Measurements from ENCODE around the gene TGM6.
"Not testable (repeated sequence)": the region's sequence is repeated elsewhere in the genome, so short reads cannot be mapped to it uniquely, and the experiment has no call there.

The TGM6 gene

DNA sequence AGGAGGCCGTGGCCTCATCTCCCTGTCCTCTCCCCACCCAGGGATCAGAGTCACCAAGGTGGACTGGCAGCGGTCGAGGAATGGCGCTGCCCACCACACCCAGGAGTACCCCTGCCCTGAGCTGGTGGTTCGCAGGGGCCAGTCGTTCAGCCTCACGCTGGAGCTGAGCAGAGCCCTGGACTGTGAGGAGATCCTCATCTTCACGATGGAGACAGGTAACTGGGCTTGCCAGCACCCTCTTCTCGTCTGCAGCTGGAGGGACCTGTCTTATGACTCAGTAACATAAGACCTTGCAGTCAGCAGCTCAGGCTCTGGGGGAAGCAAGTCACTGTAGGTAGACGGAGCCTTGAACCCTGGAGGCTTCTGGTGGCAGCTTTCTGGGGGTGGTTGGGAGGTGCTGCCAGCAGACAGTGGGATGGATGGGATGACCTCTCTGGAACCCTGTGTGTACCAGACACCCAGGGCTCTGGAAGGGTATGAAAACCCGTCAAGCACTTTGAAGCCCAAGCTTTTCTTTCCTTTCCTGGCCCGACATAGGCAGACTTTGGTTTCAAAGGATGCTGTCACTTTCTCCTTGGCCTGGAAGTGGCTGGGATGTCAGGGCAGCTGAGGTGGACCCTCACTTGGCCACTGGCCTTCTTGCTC is 13.8 kb downstream of the TGM6 start:
- H3K4me1 Mint-ChIP-seq (ENCODE audit: low read depth in 2 of 2): no peaks in the 10 kb centered on the region

DNA sequence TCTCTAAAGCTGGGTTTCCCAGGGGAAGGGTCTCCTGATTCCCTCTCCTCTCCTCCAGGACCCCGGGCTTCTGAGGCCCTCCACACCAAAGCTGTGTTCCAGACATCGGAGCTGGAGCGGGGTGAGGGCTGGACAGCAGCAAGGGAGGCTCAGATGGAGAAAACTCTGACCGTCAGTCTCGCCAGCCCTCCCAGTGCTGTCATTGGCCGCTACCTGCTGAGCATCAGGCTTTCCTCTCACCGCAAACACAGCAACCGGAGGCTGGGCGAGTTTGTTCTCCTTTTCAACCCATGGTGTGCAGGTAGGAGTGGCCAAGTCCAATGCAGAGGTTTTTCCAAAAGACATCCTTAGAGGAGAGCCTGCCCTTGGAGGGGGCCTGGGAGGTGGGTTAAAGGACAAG is 14.4 kb downstream of the TGM6 start:
- DNase-seq (no peak), ATAC-seq (replicated peaks) (no peak)
- Mint-ChIP-seq H3K4me1 (ENCODE audit: low read depth in 2 of 2) (no peaks in the 10 kb centered on the region), H3K27ac (no peak overlapping the region), H3K4me3 (no peak overlapping the region), H3K9me3 (no peaks in the 10 kb centered on the region), H3K27me3 (peaks cover 4 to 50% of the 10 kb centered on the region in 2 donors), H3K36me3 (ENCODE audit: insufficient read depth) (no peaks in the 10 kb centered on the region)

More for the DNA sequence above, 13.8 kb downstream of the TGM6 start:
- no peak overlapping the region for H3K4me3 Mint-ChIP-seq
- ATAC-seq (replicated peaks) (no peak), DNase-seq (no peak)
- peaks cover 4 to 44% of the 10 kb centered on the region in 2 donors for H3K27me3 Mint-ChIP-seq
- no peak overlapping the region for H3K27ac Mint-ChIP-seq
- no peaks in the 10 kb centered on the region for H3K36me3 Mint-ChIP-seq (ENCODE audit: insufficient read depth)
- no peaks in the 10 kb centered on the region for H3K9me3 Mint-ChIP-seq

- H3K27ac Mint-ChIP-seq: no peak overlapping the region
- no peaks in the 10 kb centered on the region for H3K4me1 Mint-ChIP-seq (ENCODE audit: low read depth in 2 of 2)
- H3K4me3 Mint-ChIP-seq: no peak overlapping the region
- no peak for DNase-seq
- peaks cover 4 to 51% of the 10 kb centered on the region in 2 donors for H3K27me3 Mint-ChIP-seq
- H3K36me3 Mint-ChIP-seq (ENCODE audit: insufficient read depth): no peaks in the 10 kb centered on the region
- ATAC-seq (replicated peaks): no peak
- no peaks in the 10 kb centered on the region for H3K9me3 Mint-ChIP-seq
Measured at GRCh38 chr20:2396241-2396814, 15.6 kb downstream of the TGM6 start.

GRCh38 chr20:2397091-2397490 is 16.4 kb downstream of the TGM6 start:
- Mint-ChIP-seq H3K4me3 (no peak overlapping the region), H3K27me3 (peaks cover 4 to 51% of the 10 kb centered on the region in 2 donors), H3K36me3 (ENCODE audit: insufficient read depth) (no peaks in the 10 kb centered on the region), H3K9me3 (no peaks in the 10 kb centered on the region), H3K4me1 (ENCODE audit: low read depth in 2 of 2) (no peaks in the 10 kb centered on the region), H3K27ac (no peak overlapping the region)
- ATAC-seq (replicated peaks) (no peak), DNase-seq (no peak)

DNA sequence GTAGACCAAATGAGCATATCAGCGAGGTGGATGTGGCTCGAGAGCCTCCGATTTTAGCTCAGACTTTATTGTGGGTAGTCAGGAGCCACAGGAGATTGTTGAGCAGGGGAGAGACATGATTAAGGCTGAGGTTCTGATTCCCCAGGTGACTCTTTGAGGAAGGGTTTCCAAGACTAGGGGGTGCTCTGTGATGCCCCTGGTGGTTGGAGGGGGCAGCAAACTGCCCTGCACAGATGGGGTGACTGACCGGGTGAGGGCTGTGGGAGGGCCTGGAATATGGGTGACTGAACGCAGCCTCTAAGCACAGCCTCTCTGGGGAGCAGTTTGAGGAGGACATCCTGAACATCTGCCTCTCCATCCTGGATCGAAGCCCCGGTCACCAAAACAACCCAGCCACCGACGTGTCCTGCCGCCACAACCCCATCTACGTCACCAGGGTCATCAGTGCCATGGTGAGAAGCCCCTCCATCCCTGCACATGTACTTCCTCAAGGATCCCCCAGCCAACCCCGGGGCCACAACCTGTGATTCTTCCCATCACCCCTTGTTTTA is 17.0 kb downstream of the TGM6 start:
- Mint-ChIP-seq H3K36me3 (ENCODE audit: insufficient read depth) (no peaks in the 10 kb centered on the region), H3K4me3 (no peak overlapping the region), H3K27me3 (peaks cover 4 to 51% of the 10 kb centered on the region in 2 donors), H3K27ac (no peak overlapping the region), H3K9me3 (no peaks in the 10 kb centered on the region), H3K4me1 (ENCODE audit: low read depth in 2 of 2) (no peaks in the 10 kb centered on the region)
- DNase-seq (no peak), ATAC-seq (replicated peaks) (no peak)

DNA sequence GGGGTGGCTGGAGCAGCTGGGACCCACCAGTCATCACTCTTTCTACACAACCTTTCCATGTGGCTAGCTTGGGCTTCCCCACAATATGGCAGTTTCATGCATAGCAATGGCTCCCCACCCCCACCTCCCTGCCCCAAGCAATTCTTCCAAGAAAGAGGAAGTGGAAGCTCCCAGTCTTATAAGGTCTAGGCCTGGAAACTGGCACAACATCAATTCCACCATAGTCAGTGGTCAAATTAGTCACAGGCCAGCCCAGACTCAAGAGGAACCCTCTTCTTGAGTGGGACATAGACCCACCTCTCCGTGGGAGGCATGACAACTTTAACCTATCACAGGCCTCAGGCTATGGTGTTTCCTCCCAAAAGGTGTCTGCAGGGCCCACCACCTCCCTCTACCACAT is 17.7 kb downstream of the TGM6 start:
- ATAC-seq (replicated peaks) (no peak), DNase-seq (no peak)
- no peak overlapping the region for H3K4me3 Mint-ChIP-seq
- H3K27me3 Mint-ChIP-seq: peaks cover 4 to 51% of the 10 kb centered on the region in 2 donors
- no peak overlapping the region for H3K27ac Mint-ChIP-seq
- no peaks in the 10 kb centered on the region for H3K36me3 Mint-ChIP-seq (ENCODE audit: insufficient read depth)
- H3K4me1 Mint-ChIP-seq (ENCODE audit: low read depth in 2 of 2): no peaks in the 10 kb centered on the region
- H3K9me3 Mint-ChIP-seq: no peaks in the 10 kb centered on the region

GRCh38 chr20:2399390-2399789 is 18.7 kb downstream of the TGM6 start:
- peaks cover 4 to 46% of the 10 kb centered on the region in 2 donors for H3K27me3 Mint-ChIP-seq
- no peak for ATAC-seq (replicated peaks)
- H3K9me3 Mint-ChIP-seq: no peaks in the 10 kb centered on the region
- H3K36me3 Mint-ChIP-seq (ENCODE audit: insufficient read depth): no peaks in the 10 kb centered on the region
- no peak overlapping the region for H3K4me3 Mint-ChIP-seq
- no peak overlapping the region for H3K27ac Mint-ChIP-seq
- H3K4me1 Mint-ChIP-seq (ENCODE audit: low read depth in 2 of 2): no peaks in the 10 kb centered on the region
- DNase-seq: no peak

- no peaks in the 10 kb centered on the region for H3K9me3 Mint-ChIP-seq
- H3K27ac Mint-ChIP-seq: no peak overlapping the region
- H3K27me3 Mint-ChIP-seq: peaks cover 7 to 42% of the 10 kb centered on the region in 2 donors
- no peaks in the 10 kb centered on the region for H3K36me3 Mint-ChIP-seq (ENCODE audit: insufficient read depth)
- DNase-seq (no peak), ATAC-seq (replicated peaks) (no peak)
- no peaks in the 10 kb centered on the region for H3K4me1 Mint-ChIP-seq (ENCODE audit: low read depth in 2 of 2)
- H3K4me3 Mint-ChIP-seq: no peak overlapping the region
Measured at GRCh38 chr20:2400290-2400689, 19.6 kb downstream of the TGM6 start.

DNA sequence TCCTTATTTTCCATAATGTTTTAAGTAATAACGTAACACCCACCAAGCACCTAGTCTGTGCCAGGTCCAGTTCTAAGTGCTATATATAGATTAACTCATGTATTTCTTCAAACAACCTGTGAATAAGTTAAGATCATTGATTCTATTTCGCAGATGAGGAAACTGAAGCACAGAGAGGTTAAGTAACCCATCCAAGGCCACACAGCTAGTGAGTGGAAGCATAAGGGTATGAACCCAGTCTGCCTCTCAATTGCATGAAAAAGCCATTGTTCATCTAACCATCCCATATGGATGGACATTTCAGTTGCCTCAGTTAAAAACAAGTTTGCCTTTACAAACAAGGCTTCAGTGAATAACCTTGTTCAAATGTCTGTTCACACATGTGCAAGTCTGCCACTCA is 20.8 kb downstream of the TGM6 start:
- H3K27ac Mint-ChIP-seq: no peak overlapping the region
- no peaks in the 10 kb centered on the region for H3K4me1 Mint-ChIP-seq (ENCODE audit: low read depth in 2 of 2)

DNA sequence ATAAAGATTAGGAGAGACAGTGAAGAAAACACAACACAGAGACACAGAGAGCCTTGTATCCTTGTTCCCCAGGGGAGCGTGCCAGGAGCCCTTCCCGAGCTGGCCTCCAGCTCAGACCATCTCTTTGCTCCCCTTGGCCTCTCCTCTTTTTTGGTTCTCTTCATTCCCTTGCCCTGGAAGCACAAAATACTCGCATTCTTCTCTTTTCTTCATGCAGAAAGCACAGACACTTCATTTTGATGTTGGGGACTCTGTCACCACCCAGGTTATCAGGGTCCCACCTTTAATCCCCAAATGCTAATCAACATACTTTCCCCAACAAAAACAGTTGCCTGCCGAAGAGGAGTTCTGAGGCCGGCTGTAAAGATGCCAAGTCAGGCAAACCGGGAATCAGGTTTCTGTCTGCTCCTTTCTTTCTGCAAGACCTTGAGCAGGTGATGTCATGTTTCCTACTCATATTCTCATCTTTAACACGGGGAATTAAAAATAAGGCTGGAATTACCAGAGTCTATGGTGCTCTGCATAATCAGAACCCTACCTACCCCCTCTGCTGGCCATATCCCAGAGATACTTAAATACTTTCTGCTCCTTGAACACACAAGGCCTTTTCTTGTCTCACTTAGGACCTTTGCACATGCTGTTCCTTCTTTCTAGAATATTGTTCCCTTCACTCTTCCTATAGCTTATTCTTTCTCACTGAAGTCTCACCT is 21.7 kb downstream of the TGM6 start:
- H3K27me3 Mint-ChIP-seq: peaks cover 12 to 44% of the 10 kb centered on the region in 2 donors
- H3K4me1 Mint-ChIP-seq (ENCODE audit: low read depth in 2 of 2): no peaks in the 10 kb centered on the region
- no peak overlapping the region for H3K27ac Mint-ChIP-seq
- no peak for DNase-seq
- no peak overlapping the region for H3K4me3 Mint-ChIP-seq
- no peaks in the 10 kb centered on the region for H3K9me3 Mint-ChIP-seq
- no peaks in the 10 kb centered on the region for H3K36me3 Mint-ChIP-seq (ENCODE audit: insufficient read depth)
- no peak for ATAC-seq (replicated peaks)

More for the DNA sequence above, 20.8 kb downstream of the TGM6 start:
- no peaks in the 10 kb centered on the region for H3K36me3 Mint-ChIP-seq (ENCODE audit: insufficient read depth)
- H3K27me3 Mint-ChIP-seq: peaks cover 16 to 48% of the 10 kb centered on the region in 2 donors
- no peaks in the 10 kb centered on the region for H3K9me3 Mint-ChIP-seq
- DNase-seq: no peak
- H3K4me3 Mint-ChIP-seq: no peak overlapping the region
- ATAC-seq (replicated peaks): no peak

DNA sequence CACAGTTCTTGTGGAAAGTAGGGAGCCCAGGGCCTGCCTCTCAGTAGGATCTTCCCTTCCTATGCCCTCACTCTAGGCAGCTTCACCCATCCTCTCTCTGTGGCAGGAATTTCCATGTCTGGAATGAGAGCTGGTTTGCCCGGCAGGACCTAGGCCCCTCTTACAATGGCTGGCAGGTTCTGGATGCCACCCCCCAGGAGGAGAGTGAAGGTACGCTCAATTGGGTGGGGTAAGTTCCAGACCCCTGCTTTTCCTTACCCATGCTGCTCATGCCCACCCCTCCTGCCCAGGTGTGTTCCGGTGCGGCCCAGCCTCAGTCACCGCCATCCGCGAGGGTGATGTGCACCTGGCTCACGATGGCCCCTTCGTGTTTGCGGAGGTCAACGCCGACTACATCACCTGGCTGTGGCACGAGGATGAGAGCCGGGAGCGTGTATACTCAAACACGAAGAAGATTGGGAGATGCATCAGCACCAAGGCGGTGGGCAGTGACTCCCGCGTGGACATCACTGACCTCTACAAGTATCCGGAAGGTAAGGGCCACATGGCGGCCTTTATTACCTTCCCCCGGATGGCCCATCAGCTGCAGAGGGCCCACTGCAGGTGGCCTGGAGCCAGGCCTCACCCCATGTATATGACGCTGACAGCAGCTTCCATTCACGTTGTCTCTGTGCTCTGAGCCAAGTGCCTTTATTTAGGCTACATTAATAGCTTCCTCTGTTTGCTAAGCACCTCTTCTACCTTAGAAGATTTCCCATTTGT is 22.8 kb downstream of the TGM6 start:
- no peak for ATAC-seq (replicated peaks)
- H3K9me3 Mint-ChIP-seq: no peaks in the 10 kb centered on the region
- peaks cover 12 to 46% of the 10 kb centered on the region in 2 donors for H3K27me3 Mint-ChIP-seq
- H3K36me3 Mint-ChIP-seq (ENCODE audit: insufficient read depth): no peaks in the 10 kb centered on the region
- DNase-seq: no peak
- no peak overlapping the region for H3K27ac Mint-ChIP-seq
- no peak overlapping the region for H3K4me3 Mint-ChIP-seq
- no peaks in the 10 kb centered on the region for H3K4me1 Mint-ChIP-seq (ENCODE audit: low read depth in 2 of 2)

GRCh38 chr20:2405693-2406065 is 25.0 kb downstream of the TGM6 start:
- ATAC-seq (replicated peaks) (no peak), DNase-seq (no peak)
- Mint-ChIP-seq H3K9me3 (no peaks in the 10 kb centered on the region), H3K36me3 (ENCODE audit: insufficient read depth) (no peaks in the 10 kb centered on the region), H3K4me3 (no peak overlapping the region), H3K27me3 (peaks cover 21 to 55% of the 10 kb centered on the region in 2 donors), H3K4me1 (ENCODE audit: low read depth in 2 of 2) (no peaks in the 10 kb centered on the region), H3K27ac (no peak overlapping the region)

DNA sequence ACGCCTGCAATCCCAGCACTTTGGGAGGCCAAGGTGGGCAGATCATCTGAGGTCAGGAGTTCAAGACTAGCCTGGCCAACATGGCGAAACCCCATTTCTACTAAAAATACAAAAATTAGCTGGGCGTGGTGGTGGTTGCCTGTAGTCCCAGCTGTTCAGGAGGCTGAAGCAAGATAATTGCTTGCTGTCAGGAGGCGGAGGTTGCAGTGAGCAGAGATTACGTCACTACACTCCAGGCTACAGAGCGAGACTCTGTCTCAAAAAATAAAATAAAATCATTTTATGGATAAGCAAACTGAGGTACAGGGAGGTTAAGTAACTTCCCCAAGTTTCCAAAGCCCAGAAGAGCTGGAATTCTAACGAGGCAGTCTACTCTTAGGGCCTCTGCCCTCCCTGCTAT is 26.7 kb downstream of the TGM6 start:
- not testable (repeated sequence) for H3K36me3 Mint-ChIP-seq (ENCODE audit: insufficient read depth); H3K9me3 Mint-ChIP-seq; ATAC-seq (replicated peaks); H3K27ac Mint-ChIP-seq; H3K4me1 Mint-ChIP-seq (ENCODE audit: low read depth in 2 of 2); DNase-seq; H3K4me3 Mint-ChIP-seq
- peaks cover 35 to 70% of the 10 kb centered on the region in 2 donors for H3K27me3 Mint-ChIP-seq
